GM21390 (cell line): ENCODE data around the gene AK9.
A peak's percentile ranks its signal among the peaks of the same experiment; 100 is the strongest.
"Not testable (repeated sequence)": the region's sequence is repeated elsewhere in the genome, so short reads cannot be mapped to it uniquely, and the experiment has no call there.

ENCODE experiments used
- ATAC-seq: cut with Tn5 transposase; IDR thresholded peaks from one replicate; pipeline ENCODE4 v1.9.1; 2021; ENCODE audit not compliant: unreplicated experiment

Gene AK9

DNA sequence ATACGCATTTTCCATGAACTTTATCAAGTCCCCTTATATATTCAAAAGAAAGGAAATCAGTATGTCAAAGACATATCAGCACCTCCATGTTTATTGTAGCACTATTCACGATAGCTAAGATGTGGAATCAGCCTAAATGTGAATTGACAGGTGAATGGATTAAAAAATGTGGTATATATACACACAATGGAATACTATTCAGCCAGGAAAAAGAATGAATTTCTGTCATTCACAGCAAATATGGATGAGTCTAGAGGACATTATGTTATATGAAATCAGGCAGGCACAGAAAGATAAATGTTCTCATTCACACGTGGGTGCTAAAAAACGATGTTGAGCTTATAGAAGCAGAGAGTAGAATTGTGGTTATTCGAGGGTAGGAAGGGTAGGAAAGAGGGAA, 5.4 kb upstream of the AK9 start:
- ATAC-seq: no peak

DNA sequence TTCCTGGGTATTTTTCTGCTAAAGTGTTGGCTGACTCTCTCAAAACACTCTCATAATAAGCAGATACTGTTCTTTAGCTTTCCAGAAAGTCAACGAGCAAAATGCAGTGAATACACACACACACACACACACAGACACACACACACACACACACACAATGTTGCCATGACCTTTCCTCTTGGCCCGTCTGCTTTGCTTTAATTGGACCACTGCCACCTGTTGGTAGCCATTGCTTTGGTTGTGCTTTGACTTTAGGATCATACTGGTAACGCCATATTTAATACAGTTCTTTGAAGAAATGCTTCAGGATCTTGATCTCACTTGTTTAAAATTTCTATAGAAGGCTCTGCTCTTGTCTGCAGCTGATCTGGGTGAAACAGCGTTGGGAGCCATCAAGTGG, 4.5 kb upstream of the AK9 start:
- ATAC-seq: no peak

DNA sequence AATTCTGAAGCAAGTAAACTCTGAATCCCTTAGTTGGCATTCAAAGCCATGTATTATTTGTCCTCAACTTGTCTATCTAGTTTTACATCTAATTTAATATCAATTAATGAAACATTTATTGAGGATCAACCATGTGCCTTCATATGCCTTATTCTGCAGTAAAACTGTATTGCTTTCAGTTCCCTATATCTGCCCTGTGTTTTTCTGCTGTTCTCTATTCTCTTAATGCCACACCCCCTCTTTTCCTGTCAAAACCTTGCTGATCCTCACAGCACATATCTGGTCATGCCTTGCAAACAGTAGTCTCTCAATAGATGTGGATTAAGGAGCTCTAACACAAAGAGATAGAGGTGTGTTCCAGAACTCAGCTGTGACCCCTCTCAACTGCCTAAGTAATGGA, 2.1 kb upstream of the AK9 start:
- ATAC-seq: peak; percentile 31

DNA sequence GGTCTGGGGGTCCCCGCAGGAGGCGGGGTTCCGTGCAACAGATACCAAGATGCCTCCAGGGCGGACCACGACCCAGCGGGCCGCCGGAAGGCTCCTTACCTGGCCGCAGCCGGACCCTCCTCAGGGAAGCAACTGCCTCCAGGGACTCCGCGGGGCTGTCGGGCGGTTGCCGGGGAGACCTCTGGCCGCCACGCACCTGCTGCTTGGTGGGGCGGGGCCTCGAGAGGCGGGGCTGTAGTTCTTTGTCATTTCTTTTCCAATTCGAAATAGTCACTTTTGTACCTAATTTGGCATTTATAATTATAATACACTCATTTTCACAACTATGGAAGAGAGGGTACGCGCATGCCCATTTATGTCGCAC, 647 bp downstream of the AK9 start:
- peak; percentile 44 for ATAC-seq

DNA sequence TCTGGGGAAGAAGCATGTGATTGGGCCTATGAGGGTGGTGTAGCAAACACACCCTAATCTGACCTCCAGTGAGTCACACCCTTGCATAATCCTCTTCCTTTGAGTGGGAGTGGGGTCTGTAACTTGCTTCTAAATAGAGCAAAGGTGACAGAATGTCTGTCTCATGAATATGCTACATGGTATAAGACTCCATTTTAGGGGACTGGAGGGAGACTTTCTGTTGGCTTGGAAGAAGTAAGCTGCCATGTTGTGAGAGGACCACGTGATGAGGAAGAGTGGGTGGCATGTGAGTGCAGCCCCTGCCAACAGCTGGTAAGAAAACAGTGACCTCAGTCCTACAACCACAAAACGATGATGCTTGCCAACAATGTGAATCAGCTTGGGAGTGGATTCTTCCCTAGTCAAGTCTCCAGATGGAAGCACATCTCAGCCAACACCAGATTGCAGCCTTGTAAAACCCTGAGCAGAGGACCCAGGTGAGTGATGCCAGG, 3.7 kb downstream of the AK9 start:
- no peak for ATAC-seq

DNA sequence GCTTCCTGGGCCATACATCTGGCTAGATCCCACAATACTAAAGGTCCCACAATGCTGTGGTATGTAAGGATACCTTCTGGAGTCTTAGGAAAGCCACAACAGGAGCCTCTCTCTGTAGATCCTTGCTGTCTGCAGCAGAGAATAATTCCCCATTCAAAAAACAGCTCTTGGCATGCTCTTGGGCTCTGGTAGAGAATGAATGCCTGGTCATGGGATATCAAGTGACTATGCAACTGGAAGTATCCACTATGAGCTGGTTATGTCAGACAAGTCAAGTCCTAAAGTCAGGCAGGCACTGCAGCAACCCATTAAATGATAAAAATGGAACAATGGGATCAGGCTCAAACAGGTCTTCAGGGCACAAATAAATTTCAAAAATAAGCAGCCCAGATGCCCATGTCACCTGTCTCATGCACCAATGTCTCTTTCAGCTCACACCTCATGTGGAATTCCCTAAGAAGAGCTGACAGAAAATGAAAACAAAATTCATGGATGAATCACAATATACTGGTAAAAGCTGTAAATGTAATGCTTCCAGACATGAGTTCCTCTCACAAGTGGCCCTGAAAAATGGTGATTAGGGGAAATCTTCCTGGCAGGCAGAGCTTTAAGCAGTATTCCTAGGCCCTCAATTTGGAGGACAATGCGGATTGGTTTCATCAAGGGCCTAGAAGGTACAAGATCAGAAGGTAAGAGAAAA, 4.3 kb downstream of the AK9 start:
- no peak for ATAC-seq

DNA sequence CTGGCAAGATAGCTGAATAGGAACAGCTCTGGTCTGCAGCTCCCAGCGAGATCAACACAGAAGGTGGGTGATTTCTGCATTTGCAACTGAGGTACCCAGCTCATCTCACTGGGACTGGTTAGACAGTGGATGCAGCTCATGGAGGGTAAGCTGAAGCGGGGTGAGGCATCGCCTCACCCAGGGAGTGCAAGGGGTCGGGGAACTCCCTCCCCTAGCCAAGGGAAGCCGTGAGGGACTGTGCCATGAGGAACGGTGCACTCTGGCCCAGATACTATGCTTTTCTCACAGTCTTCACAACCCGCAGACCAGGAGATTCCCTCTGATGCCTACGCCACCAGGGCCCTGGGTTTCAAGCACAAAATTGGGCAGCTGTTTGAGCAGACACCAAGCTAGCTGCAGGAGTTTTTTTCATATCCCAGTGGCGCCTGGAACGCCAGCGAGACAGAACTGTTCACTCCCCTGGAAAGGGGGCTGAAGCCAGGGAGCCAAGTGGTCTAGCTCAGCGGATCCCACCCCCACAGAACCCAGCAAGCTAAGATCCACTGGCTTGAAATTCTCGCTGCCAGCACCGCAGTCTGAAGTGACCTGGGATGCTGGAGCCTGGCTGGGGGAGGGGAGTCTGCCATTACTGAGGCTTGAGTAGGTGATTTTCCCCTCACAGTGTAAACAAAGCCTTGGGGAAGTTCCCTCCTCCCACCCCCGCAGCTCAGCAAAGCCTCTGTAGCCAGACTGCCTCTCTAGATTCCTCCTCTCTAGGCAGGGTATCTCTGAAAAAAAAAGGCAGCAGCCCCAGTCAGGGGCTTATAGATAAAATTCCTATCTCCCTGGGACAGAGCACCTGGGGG, 12.1 kb downstream of the AK9 start:
- not testable (repeated sequence) for ATAC-seq

DNA sequence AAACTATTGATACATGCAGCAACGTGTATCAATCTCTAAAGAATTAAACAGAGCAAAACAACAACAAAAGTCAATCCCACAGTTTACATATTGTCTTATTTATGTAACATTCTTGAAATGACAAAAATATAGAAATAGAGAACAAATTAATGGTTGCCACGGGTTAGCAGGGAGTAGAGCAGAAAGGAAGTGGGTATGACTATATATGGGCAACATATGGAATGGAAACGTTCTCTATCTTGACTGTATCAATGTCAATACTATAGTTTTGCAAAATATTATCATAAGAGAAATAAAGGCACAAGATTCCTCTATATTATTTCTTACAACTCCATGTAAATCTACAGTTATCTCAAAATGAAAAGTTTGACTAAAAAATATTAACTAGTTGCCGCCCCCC, 12.8 kb downstream of the AK9 start:
- no peak for ATAC-seq

DNA sequence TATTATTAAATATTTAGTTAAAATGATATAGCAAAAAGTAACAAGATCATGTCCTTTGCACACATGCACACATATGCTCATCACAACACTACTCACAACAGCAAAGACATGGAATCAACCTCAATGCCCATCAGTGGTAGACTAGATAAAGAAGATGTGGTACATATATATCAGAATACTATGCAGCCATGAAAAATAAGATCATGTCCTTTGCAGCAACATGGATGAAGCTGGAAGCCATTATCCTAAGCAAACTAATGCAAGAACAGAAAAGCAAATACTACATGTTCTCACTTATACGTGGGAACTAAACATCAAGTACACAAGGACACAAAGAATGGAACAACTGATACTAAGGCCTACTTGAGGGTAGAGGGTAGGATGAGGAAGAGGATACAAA, 14.3 kb downstream of the AK9 start:
- no peak for ATAC-seq

DNA sequence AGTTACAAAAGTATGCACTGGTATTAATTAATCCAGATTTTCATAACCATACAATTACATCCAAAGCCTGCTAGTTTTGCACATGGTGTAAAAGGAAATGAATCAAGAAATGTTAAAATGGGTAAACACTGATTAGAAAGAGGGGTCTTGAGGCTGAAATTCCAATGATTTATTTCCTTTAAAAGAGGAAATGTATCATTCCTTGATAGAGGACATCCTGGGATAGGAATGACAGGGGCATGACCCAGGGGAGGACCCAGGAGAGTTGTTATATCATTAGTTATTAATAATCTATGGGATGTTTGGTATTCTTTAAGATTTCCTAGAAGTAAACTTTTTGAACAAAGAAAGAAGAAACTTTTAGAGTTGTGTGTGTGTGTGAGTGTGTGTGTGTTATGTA, 18.2 kb downstream of the AK9 start:
- no peak for ATAC-seq

DNA sequence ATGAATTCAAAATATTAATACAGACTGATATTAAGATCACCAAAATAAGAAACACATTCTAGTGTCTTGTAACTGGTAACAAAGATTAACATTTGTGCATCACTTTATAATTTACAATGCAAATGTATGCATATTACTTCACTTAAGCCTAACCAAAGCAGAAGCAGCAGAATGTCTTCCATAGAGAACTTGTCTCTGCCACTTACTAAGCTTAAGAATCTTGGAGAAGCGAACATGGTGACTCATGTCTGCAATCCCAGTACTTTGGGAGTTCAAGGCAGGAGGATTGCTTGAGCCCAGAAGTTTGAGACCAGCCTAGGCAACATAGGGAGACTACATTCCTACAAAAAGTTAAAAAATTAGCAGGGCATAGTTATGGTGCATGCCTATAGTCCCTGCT, 18.8 kb downstream of the AK9 start:
- no peak for ATAC-seq

DNA sequence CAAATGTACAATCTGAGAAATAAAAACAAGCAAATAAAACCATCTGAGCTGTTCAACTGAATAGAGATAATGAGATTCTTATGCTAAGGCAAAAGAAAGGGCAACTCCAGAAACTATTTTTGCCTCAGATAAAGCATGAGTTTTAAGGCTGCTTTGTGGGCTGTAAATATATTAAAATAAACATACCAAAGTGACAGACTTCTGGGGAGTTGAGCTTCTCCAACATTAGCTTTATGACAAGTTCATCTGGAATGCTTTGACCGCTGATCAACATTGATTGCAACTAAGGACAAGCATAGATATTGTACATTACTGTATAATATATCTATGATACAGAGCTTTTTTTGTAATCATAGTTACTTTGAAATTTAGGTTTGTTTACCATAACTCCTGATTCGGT, 19.3 kb downstream of the AK9 start:
- ATAC-seq: no peak

DNA sequence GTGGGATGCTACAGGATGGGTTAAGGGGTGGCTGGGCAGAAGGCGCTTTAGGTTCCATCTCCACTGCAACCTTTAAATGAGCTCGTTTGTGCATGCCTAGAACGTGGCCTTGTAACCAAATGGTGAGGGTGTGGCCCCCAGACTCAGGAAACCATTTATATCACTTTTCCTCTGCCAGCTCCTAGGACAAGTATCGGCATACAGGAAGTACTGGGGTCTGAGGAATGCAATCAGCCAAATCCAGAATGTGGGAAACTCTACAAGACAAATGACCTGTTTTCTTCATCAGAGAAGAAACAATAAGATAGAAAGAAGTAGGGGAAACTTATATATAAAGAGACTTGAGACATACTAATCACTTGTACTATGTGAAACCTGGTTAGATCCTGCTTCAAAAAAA, 21.2 kb downstream of the AK9 start:
- ATAC-seq: no peak

DNA sequence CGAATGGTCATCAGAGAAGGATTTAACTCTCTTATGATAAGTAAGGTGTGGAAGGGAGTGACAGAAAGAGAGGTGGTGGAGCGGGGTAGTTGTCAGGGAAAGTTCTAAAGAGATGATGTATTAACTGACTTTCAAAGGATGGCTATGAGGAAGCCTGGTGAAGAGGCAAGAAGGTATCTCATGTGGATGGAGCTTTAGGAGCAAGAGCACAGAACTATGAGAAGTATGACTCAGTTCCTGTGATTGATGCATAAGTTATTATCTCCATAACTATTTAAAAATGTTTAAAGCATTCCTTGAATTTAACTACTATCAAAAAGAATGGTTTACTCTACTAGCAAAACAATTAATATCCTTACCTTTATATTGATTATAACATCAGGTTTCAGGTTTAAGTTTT, 28.8 kb downstream of the AK9 start:
- no peak for ATAC-seq

DNA sequence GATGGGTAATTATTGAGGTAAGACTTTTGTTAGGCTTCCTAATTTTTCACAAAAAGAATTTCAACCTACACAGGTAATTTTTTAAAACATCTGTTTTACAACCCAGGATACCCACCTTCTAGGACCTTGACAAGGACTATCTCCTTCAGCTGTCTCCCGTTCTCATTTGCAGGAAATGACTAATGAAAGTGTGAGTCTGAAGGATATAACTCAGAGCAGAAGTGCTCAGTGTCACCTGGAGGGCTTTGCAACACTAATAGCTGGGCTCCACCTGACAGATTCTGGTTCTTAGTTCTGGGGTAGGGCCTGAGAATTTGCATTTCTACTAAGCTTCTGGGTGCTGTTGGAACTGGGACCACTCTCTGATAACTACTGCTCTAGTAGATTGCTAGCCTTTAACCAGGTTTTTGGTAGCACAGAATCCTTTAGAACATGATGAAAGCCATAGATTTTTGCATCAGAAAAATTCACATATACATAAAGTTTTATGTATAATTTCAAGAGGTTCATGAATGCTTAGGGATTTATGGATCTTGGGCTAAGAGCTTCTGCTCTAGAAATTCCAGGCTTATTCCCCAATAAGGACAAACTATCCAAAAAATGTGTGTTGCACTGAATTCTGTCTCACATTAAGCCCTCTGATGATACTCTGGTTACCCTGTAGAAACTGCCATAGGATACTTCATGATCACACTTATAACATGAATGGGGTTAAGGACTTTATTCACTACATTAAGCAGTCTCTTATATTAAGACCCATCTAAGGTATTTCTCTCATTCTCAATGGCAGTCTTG, 30.3 kb downstream of the AK9 start:
- peak; percentile 63 for ATAC-seq

DNA sequence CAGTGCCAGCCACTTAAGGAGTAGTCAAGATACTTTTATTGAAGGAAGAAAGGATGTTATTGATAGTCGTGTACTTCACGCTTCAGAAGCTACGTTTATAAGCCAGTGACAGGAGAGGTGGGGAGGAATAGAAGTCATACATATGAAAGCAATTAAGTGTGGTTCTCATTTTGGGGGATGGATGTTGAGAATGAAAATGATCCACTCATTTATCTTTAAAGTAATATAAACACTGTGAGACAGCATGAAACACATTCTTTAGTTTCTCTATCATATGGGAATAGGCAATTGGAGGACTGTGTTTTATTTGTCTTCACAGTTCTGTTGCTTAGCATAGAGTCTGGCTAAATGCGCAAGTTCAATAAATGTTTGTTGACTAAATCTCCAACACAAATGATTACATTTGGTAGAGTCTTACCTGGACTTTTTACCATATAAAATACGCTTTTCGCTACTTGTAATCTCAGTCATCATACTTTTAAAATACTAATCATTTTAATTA, 35.2 kb downstream of the AK9 start:
- ATAC-seq: no peak

DNA sequence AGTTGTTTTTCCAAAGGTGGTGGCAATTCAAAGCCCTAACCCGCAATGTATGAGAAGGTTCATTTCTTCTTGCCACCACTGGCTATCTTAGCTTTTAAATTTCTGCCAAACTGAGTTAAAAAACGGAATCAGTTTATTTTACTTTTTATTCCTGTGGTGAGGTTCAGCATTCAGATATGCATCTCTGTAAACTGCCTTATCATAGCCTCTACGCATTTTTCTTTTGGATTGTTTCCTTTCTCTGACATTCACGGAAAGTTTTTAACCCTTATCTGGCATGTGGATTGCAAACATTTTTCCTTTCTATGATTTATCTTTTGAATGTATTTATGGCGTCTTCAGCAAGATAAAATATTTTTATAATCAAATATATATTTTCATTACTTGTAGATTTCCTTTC, 37.7 kb downstream of the AK9 start:
- no peak for ATAC-seq

DNA sequence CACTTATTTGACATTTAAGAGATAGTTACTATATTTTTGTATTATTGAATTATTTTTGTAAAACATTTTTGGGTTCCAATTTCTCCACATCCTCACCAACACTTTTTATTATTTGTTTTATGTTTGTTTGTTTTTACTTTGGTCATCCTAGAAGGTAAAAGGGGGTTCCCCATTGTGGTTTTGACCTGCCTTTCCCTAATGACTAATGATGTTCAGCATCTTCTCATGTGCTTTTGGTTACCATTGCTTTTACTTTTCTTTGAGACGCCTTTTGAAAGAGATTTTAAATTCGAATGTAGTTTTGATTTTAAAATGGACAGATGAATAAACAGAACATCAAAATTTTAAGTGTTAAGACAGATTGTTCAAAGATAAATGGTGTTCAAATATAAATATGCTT, 46.9 kb downstream of the AK9 start:
- ATAC-seq: no peak

DNA sequence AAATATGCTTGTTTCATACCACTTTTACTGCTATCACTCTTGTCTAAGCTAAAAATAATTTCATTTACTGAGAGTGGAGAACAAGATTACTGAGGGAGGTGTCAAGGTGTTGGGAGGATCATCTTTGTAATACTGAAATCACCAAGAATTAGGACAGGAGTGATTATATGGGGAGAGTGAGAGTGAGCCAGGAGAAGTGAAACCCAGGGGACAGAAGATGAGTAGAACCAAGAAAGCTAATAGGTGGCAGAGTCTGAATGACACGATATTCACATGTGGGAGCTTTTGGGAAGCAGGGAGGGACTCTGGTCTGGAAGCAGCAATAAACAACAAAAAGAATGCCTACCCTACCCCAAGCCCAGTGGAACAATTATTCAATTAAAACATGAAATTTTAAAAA, 58.6 kb downstream of the AK9 start:
- ATAC-seq: no peak

DNA sequence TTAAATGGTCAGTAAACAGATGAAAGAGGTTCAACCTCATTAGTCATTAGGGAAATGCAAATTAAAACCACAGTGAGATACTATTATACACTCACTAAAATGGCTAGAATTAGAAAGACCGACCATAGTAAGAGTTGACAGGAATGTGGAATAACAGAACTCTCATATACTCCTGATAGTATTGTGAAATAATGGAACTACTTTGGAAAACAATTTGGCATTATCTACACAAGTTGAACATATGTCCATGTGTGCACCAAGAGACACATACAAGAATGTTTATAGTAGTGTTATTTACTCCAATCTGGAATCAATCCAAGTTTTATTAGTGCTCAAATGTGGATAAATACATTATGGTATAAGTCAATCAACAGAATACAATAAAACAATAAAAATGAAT, 59.6 kb downstream of the AK9 start:
- ATAC-seq: no peak

DNA sequence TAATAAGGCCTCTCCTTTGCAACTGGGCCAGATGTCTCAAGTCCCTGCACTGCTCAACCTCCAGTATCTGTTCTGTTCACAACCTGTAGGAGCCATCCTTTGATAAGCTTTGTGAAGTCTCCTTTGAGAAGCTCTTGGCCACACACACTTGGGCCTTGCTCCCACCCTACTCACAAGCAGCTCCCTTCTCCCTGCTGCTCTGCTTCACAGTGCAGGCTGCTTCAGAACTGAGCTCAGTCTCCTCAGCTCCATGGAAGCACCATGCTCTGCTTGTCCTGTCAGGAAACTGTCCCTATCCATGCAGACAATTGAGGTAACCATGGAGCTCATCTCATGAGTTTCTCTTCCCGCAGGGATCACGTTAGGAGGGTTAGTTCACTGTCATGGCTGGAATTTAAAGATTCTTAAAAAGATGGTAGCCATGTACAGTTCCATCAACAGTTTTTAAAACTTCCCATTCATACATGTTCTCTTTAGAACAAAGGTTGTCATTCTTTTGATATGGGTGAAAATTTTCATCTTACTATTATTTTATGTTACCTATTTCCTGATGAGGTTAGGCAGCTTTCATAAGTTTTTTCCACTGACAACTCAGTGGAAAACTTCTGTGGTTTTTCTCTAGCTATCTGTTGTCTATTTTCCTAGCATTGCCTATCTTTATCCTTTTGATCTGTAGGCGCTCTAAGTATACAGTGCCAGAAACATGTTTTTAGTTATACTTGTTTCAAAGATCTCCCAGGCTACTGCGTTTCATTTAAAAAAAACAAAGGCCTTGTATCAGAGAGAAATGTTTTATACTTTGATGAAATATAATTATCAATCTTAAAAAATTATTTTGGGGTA, 62.6 kb downstream of the AK9 start:
- no peak for ATAC-seq
